Measurements from ENCODE around the gene FBXO36.

FBXO36 gene

DNA sequence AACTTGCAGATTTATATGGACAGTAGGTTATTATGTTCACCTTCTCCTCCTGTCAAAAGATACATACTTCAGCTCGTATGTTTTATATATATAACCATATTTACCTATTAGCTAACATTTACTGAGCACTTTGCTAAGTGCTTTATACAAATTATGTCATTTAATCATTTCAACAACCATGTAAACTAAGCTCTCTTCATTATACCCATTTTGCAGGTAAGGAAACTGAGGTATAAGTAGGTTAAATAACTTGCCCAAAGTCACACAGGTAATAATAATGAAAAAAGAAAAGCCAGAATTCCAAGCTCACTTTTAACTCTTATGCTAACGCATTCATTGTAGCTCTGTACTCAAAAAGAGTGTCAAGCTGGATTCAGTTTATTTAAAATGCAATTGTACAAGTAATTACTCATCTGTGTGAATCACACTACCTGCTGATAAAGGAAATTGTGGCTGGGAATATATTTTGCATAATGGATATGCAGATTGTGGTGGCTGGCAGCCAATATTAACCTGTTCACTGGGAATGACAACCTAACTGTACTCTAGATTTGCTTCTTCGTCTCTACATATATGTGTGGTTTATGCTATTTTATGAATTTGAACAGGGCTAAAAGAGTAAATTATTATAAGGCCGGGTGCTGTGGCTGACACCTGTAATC, 125.8 kb downstream of the FBXO36 start:
- DNase-seq (ENCODE audit: low read depth, low spot score), result no peak

DNA sequence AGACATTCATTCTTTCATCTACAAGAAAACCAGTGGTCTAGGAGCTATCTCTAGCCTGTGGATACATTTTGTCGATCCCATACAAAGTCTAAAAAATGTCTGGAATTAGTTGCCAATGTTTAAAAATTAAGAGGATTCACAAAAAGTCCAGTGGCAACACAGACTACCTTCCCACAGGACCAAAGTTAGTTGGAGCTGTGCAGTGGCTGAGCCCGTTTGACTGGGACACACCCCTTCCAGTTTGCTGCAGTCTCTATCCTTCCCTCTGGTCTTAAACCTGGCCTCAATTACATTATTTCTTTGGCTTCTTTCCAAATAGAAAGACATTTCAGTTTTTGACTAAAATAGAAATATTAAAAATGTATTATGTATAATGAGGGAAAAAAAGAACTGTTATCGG, 127.8 kb downstream of the FBXO36 start:
- DNase-seq (ENCODE audit: low read depth, low spot score), result no peak

DNA sequence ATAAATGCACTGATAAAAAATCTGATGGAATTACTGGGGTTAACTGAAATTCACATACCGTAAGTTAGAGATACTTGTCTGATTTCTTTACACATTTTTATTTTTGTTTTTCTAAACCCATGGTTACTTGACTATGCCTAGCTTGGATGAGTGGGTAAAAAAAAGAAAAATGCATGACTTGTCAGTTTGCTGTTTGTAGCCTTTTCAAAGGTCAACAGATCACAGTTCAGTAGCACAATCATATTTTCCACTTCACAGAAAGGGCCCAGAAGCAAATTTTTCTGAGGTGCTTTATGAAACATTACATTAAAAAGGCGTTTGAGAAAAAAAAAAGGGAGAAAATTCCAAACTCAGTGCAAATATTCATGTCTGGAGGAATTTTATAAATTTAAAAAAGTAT, 130.0 kb downstream of the FBXO36 start:
- DNase-seq (ENCODE audit: low read depth, low spot score), result no peak

DNA sequence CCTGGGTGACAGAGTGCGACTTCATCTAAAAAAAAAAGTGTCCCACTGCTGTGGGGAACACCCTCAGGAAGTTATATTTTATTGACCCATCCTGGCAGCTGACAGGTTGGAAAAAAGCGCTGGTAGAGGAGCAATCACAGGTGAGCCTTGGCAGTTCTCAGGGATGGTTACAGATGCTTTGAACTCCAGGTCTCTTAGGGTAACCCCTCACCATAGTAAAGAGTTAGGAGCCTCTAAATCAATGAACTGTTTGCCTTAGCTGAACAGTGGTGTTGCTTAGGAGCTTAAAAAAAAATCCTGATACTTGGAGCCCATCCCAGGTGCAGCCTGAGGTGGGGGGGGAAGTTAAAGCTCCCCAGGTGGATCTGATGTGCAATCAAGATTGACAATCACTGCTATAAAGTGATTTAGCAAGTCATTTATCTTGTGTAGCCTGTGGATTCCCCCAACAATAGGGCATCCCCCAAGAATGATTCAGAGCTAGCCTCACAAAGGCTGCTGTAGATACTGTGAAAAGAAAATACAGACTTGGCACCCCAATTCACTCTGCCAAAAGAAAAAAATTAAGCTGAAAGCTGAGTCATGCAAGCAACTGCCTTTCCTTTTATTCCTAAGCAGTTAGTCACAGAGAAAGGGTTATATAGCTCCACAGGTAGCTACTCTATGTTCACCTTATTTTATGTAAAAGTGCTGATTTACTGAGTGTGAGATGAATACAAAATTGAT, 131.6 kb downstream of the FBXO36 start:
- DNase-seq (ENCODE audit: low read depth, low spot score), result no peak

DNA sequence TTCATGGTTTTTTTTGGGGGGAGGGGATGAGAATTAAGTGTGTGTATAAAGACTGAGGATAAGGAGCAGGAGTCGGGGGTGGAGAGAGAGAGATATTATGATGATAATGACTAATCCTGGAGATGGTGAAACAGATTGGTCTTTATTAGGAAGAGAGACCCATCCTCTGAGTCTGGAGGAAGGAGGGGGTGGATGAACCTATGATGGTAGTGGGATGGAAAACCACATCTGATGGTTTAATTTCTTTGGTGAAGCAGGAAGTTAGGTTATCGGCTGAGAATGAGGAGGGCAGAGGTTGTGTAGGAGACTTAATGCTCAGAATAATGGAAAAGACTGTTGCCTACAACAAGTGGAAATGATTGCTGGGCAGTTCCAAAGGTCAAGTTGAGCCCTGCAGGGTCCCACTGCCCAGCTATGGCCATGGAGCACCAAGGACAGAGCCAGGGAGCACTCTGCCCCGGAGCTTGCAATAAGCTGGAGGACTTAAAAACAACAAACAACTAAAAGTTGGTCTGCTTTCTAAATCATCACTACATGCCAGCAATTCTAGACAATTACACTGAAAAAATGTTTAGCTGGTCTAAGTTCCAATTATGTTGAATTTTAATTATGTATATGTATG, 138.5 kb downstream of the FBXO36 start:
- no peak for DNase-seq (ENCODE audit: low read depth, low spot score)

Measured in activated naive CD8-positive, alpha-beta T cell treated with anti-CD3 and anti-CD28 coated beads, Interleukin-2, amount 50 U/mL, for 16 hours (primary cell).